B cell (primary cell): ENCODE measurements around the gene RNF212B. TPM values are rescaled to one million over a fixed set of nuclear protein-coding genes. Genes with fewer than 3 reads are reported as not detected.

ENCODE experiments used
- ATAC-seq: fragments of 200-7000 bp; cut with Tn5 transposase; one replicate; pipeline ENCODE4 v1.10.0; 2021; ENCODE audit warnings: low read depth, mild to moderate bottlenecking, moderate number of reproducible peaks, moderate library complexity
- CTCF ChIA-PET: fragments of 350-600 bp; sonication (Branson Sonifier 250); formaldehyde crosslinking; loops from one replicate; lab custom pipeline; 2021; ENCODE audit warnings: antibody characterized with exemption, inconsistent platforms; lab: Charles Lee
- POLR2A ChIA-PET: fragments of 350-600 bp; sonication (Branson Sonifier 250); formaldehyde crosslinking; loops from one replicate; lab custom pipeline; 2021; ENCODE audit warnings: antibody characterized with exemption; lab: Charles Lee
- DNase-seq: peaks from one replicate; pipeline ENCODE4 v3.0.0; 2013
- H2AFZ ChIP-seq: 2 replicates; pipeline ENCODE4 v1.6.1; 2012; ENCODE audit warnings: mild to moderate bottlenecking, low read depth, low read length; ENCODE audit not compliant: insufficient read depth, poor library complexity, severe bottlenecking
- H3K27ac ChIP-seq, 2 donors: 1 replicate in 1 of 2; 2 replicates in 1 of 2; pipeline ENCODE4 v1.5.1; 2012 to 2013; ENCODE audit warnings: low read length in 2 of 2, mild to moderate bottlenecking in 2 of 2, moderate library complexity in 1 of 2
- H3K27me3 ChIP-seq, 4 experiments: fragments of 200-600 bp in 1 of 4; sonication (generic) in 1 of 4; replicated peaks in 1 of 4; 1 replicate in 2 of 4; 2 replicates in 2 of 4; pipeline versions ENCODE4 v1.6.1 to v1.7.0; 2013 to 2016; ENCODE audit warnings: low read length in 3 of 4, mild to moderate bottlenecking in 2 of 4, mixed read lengths in 1 of 4, moderate library complexity in 1 of 4; ENCODE audit not compliant: insufficient read depth in 4 of 4, control insufficient read depth in 3 of 4; ENCODE audit errors: control extremely low read depth in 1 of 4
- H3K36me3 ChIP-seq, 2 experiments: replicated peaks in 1 of 2; 1 replicate in 1 of 2; 2 replicates in 1 of 2; pipeline versions ENCODE4 v1.6.1 to v1.7.1; 2013; ENCODE audit warnings: low read length in 1 of 2; ENCODE audit not compliant: insufficient read depth in 2 of 2, control insufficient read depth in 1 of 2; ENCODE audit errors: control extremely low read depth in 1 of 2, extremely low read depth in 1 of 2
- H3K4me1 ChIP-seq, 2 donors: fragments of 200-600 bp in 1 of 2; sonication (generic) in 1 of 2; 1 replicate in 1 of 2; 2 replicates in 1 of 2; pipeline versions ENCODE4 v1.5.1 to v1.6.1; 2013 to 2017; ENCODE audit warnings: low read length in 2 of 2; ENCODE audit not compliant: control insufficient read depth in 2 of 2, insufficient read depth in 2 of 2
- H3K4me2 ChIP-seq: replicated peaks from 2 replicates; pipeline ENCODE3; 2012; ENCODE audit warnings: mild to moderate bottlenecking, low read depth, low read length; ENCODE audit not compliant: poor library complexity, severe bottlenecking
- H3K4me3 ChIP-seq, 5 experiments: fragments of 200-600 bp in 1 of 5; sonication (generic) in 1 of 5; 1 replicate in 3 of 5; 2 replicates in 2 of 5; pipeline versions ENCODE4 v1.5.1 to v1.7.0; 2011 to 2016; ENCODE audit warnings: low read length in 4 of 5, mild to moderate bottlenecking in 4 of 5, low read depth in 2 of 5, control low read depth in 1 of 5, moderate library complexity in 1 of 5; ENCODE audit not compliant: insufficient read depth in 1 of 5; ENCODE audit errors: control extremely low read depth in 1 of 5, extremely low read depth in 1 of 5
- H3K79me2 ChIP-seq: fragments of 200-600 bp; sonication (generic); one replicate; pipeline ENCODE4 v1.6.0; 2016; ENCODE audit warnings: low read length; ENCODE audit not compliant: control insufficient read depth, insufficient read depth
- H3K9ac ChIP-seq: fragments of 200-600 bp; sonication (generic); 2 replicates; pipeline ENCODE4 v1.6.1; 2017; ENCODE audit warnings: mild to moderate bottlenecking, low read length, moderate library complexity
- H3K9me3 ChIP-seq, 3 donors: one replicate each; pipeline versions ENCODE4 v1.6.1 to v1.7.1; 2013; ENCODE audit warnings: low read length in 2 of 3; ENCODE audit not compliant: control insufficient read depth in 2 of 3, insufficient read depth in 1 of 3; ENCODE audit errors: control extremely low read depth in 1 of 3
- H4K20me1 ChIP-seq: 2 replicates; pipeline ENCODE4 v1.6.0; 2012; ENCODE audit warnings: mild to moderate bottlenecking, low read length; ENCODE audit not compliant: insufficient read depth, control insufficient read depth, poor library complexity, severe bottlenecking
- H3K27ac Mint-ChIP-seq: one replicate; pipeline ENCODE4 v1.8.0; 2021; ENCODE audit warnings: mixed read lengths
- H3K27me3 Mint-ChIP-seq: one replicate; pipeline ENCODE4 v1.8.0; 2021; ENCODE audit warnings: mixed read lengths
- H3K4me1 Mint-ChIP-seq: one replicate; pipeline ENCODE4 v1.8.0; 2021; ENCODE audit warnings: mixed read lengths
- H3K4me3 Mint-ChIP-seq: one replicate; pipeline ENCODE4 v1.8.0; 2021; ENCODE audit warnings: mixed read lengths
- H3K9me3 Mint-ChIP-seq: one replicate; pipeline ENCODE4 v1.8.0; 2022; ENCODE audit warnings: mixed read lengths; ENCODE audit not compliant: insufficient read depth
- EZH2 ChIP-seq: IDR thresholded peaks from 2 replicates; pipeline ENCODE4 v1.6.1; 2012; ENCODE audit warnings: borderline replicate concordance, low read depth, mild to moderate bottlenecking, moderate library complexity, low read length; ENCODE audit not compliant: insufficient read depth, poor library complexity, severe bottlenecking
- WGBS: methylation state at CpG from one replicate; pipeline ENCODE4 v1.1.5; 2013; ENCODE audit warnings: missing lambda C conversion rate; ENCODE audit not compliant: insufficient coverage; 5-methylcytosine and 5-hydroxymethylcytosine counted together
- intact Hi-C: fragments of 100-400 bp; cut with micrococcal nuclease; formaldehyde crosslinking; loops from one replicate; pipeline ENCODE4 v1.10.0; 2022
- polyA plus RNA-seq: library from polyadenylated mRNA; depleted of rRNA; stranded (reverse); fragments of >200 nt; gene quantifications from 2 replicates; pipeline ENCODE4 v1.2.3, GENCODE V29; 2012
- total RNA-seq, 2 donors: library from RNA; stranded (reverse); fragments of 120-200 nt in 1 of 2; gene quantifications; 1 replicate in 1 of 2; 2 replicates in 1 of 2; pipeline versions ENCODE4 v1.2.3 to v1.2.4, GENCODE V29; 2013 to 2022
- TF ChIP-seq, protein P1 (sequence below): fragments of 200-600 bp; IDR thresholded peaks from one replicate; pipeline ENCODE4 v1.8.0; 2022; ENCODE audit warnings: antibody characterized with exemption, mild to moderate bottlenecking

RNF212B gene
- total and polyA plus RNA-seq, 2 donors (not counting 1 experiment from before 2014, with no cell fraction given): not detected

DNA sequence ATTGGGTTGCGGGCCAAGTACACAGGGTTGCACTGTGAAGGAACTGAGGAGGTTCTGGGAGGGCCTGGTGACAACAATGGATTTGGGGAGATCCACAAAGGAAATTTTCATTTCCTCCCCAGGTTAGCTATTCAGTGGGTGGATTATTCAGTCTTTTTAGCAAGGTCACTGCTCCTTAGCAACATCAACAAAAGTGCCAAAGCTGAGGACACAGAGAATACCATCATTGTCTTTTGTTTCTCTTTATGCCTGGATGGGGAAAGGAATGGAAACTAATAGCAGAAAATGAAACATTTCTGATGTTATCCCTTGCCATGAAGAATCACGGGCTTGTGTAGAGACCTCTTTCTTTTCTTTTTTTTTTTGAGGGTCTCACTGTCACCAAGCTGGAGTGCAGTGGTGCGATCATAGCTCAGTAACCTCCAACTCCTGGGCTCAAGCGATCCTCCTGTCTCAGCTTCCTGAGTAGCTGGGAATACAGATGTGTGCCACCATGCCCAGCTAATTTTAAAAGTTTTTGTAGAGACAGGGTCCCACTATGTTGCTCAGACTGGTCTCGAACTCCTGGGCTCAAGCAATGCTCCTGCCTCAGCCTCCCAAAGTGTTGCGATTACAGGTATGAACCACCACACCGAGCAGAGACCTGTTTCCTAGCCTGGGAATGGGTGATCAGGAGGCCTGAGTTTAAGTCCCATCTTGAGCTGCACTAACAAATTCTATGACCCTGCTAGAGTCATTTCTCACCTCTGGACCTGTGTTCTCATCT lies 58.5 kb downstream of the RNF212B start:
- ATAC-seq (no peak), DNase-seq (no peak)
- H2AFZ ChIP-seq: no peak overlapping the region
- POLR2A ChIA-PET: no interaction called here
- H3K36me3 ChIP-seq: peaks cover 0 to 14% of the 10 kb centered on the region in 2 experiments
- H3K9me3 ChIP-seq: no peaks in the 10 kb centered on the region
- H3K9ac ChIP-seq: no peak overlapping the region
- H3K9me3 Mint-ChIP-seq: no peaks in the 10 kb centered on the region
- peaks cover 6% of the 10 kb centered on the region for H3K79me2 ChIP-seq
- no peaks in the 10 kb centered on the region for H3K27me3 Mint-ChIP-seq
- CTCF ChIA-PET: interaction anchor here (1.1 to 8.6 kb wide), 6 partner anchors 8 to 176 kb away, joined by 3 to 56 read pairs (median 12); partner anchors contain the start of genes BCL2L2, HOMEZ and PABPN1
- H3K4me1 Mint-ChIP-seq: peaks cover 31% of the 10 kb centered on the region
- no peak overlapping the region for H3K27ac ChIP-seq
- no peak overlapping the region for H3K27ac Mint-ChIP-seq
- H3K4me3 ChIP-seq: no peak overlapping the region
- no peaks in the 10 kb centered on the region for H3K27me3 ChIP-seq
- 95% methylated on average over 5 of the region's 7 CpGs for WGBS
- intact Hi-C loops: no loop called here
- no peak for TF ChIP-seq EZH2
- TF ChIP-seq, protein P1, sequence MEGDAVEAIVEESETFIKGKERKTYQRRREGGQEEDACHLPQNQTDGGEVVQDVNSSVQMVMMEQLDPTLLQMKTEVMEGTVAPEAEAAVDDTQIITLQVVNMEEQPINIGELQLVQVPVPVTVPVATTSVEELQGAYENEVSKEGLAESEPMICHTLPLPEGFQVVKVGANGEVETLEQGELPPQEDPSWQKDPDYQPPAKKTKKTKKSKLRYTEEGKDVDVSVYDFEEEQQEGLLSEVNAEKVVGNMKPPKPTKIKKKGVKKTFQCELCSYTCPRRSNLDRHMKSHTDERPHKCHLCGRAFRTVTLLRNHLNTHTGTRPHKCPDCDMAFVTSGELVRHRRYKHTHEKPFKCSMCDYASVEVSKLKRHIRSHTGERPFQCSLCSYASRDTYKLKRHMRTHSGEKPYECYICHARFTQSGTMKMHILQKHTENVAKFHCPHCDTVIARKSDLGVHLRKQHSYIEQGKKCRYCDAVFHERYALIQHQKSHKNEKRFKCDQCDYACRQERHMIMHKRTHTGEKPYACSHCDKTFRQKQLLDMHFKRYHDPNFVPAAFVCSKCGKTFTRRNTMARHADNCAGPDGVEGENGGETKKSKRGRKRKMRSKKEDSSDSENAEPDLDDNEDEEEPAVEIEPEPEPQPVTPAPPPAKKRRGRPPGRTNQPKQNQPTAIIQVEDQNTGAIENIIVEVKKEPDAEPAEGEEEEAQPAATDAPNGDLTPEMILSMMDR: no peak
- no peak overlapping the region for H3K4me3 Mint-ChIP-seq
- H3K4me2 ChIP-seq: no peak overlapping the region
- H4K20me1 ChIP-seq: no peaks in the 10 kb centered on the region
- H3K4me1 ChIP-seq: peaks cover 14 to 22% of the 10 kb centered on the region in 2 donors

DNA sequence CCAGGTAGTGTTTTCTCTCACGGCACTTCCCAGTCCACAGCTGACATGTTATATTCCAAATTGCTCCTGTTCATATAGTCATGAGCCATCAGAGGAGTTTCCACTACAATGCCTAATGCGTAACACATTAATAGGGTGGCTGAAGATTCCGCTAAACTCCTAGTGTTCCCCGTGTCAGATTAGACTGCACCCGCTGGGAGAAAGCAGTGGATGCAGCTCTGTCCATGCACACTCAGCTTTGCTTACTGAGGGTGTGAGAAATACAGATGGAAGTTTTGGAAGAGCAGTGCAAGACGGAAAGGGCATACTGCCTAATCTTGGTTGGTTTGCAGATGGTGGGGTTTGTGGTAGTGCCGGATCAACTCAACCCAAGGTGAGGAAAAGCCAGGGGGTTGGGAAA lies 59.4 kb downstream of the RNF212B start:
- Mint-ChIP-seq H3K4me1 (peaks cover 31% of the 10 kb centered on the region), H3K27ac (no peak overlapping the region), H3K4me3 (no peak overlapping the region), H3K9me3 (no peaks in the 10 kb centered on the region), H3K27me3 (no peaks in the 10 kb centered on the region)
- no peak overlapping the region for H3K4me3 ChIP-seq
- peaks cover 6% of the 10 kb centered on the region for H3K79me2 ChIP-seq
- POLR2A ChIA-PET: no interaction called here
- no peaks in the 10 kb centered on the region for H4K20me1 ChIP-seq
- CTCF ChIA-PET: interaction anchor here (0.7 to 8.6 kb wide), 8 partner anchors 7 to 177 kb away, joined by 3 to 56 read pairs (median 8); partner anchors contain the start of genes BCL2L2, HOMEZ and PABPN1
- intact Hi-C loops: no loop called here
- no peaks in the 10 kb centered on the region for H3K9me3 ChIP-seq
- no peak overlapping the region for H3K27ac ChIP-seq
- H3K4me1 ChIP-seq: peaks cover 14 to 22% of the 10 kb centered on the region in 2 donors
- H3K9ac ChIP-seq: no peak overlapping the region
- H3K36me3 ChIP-seq: peaks cover 0 to 14% of the 10 kb centered on the region in 2 experiments
- ATAC-seq: no peak
- no peaks in the 10 kb centered on the region for H3K27me3 ChIP-seq
- TF ChIP-seq, protein P1: no peak
- DNase-seq: no peak
- no peak overlapping the region for H2AFZ ChIP-seq
- WGBS: over 99% methylated on average over 6 of the region's 7 CpGs
- no peak overlapping the region for H3K4me2 ChIP-seq
